ENCODE results near the gene ASB10. TPM values are rescaled to one million over a fixed set of nuclear protein-coding genes. Genes with fewer than 3 reads are reported as not detected.
A peak's percentile ranks its signal among the peaks of the same experiment; 100 is the strongest.

Gene ASB10
- polyA plus RNA-seq, 3 donors = not detected

- no peaks in the 10 kb centered on the region for H3K79me2 ChIP-seq (ENCODE audit: insufficient read depth, low read length)
- Mint-ChIP-seq H3K4me3 (no peak overlapping the region), H3K36me3 (peaks cover 54 to 70% of the 10 kb centered on the region in 2 donors), H3K27me3 (ENCODE audit: low read depth in 3 of 3) (peaks cover 0 to 8% (median 2%) of the 10 kb centered on the region in 3 donors), H3K27ac (peak overlapping the region in 1 of 7 donors; percentile 53), H3K4me1 (no peaks in the 10 kb centered on the region), H3K9me3 (no peaks in the 10 kb centered on the region)
- no peak overlapping the region for H3K4me2 ChIP-seq (replicated peaks; ENCODE audit: extremely low read depth, low read length, poor library complexity, severe bottlenecking)
- H3K4me1 ChIP-seq (ENCODE audit: control insufficient read depth in 1 of 2, insufficient read depth in 2 of 2, low read length in 2 of 2) = no peaks in the 10 kb centered on the region
- intact Hi-C loops (cut with micrococcal nuclease) = no loop called here
- H4K20me1 ChIP-seq (ENCODE audit: insufficient read depth, low read length) = peaks cover 40% of the 10 kb centered on the region
- no peak overlapping the region for H3K4me3 ChIP-seq (replicated peaks in 1 of 3; ENCODE audit: low read depth in 2 of 3, low read length in 3 of 3)
- no peak overlapping the region for H3K27ac ChIP-seq (ENCODE audit: low read depth in 1 of 2, low read length in 2 of 2)
- H2AFZ ChIP-seq (ENCODE audit: insufficient read depth, low read depth, low read length, poor library complexity, severe bottlenecking) = no peak overlapping the region
- peaks cover 43 to 87% of the 10 kb centered on the region in 2 donors for H3K36me3 ChIP-seq (replicated peaks in 1 of 2; ENCODE audit: control insufficient read depth in 1 of 2, insufficient read depth in 2 of 2, low read length in 2 of 2)
- no peaks in the 10 kb centered on the region for H3K9me3 ChIP-seq (replicated peaks in 1 of 2; ENCODE audit: control insufficient read depth in 1 of 2, insufficient read depth in 1 of 2, low read length in 2 of 2)
- no peak overlapping the region for H3K9ac ChIP-seq (ENCODE audit: insufficient read depth, low read length, poor library complexity, severe bottlenecking)
- TF ChIP-seq CTCF (IDR thresholded peaks at IDR 0.05) = no peak
- 98% methylated on average over 6 of the region's 9 CpGs for WGBS (ENCODE audit: insufficient coverage)
- no peaks in the 10 kb centered on the region for H3K27me3 ChIP-seq (ENCODE audit: control insufficient read depth in 2 of 2, insufficient read depth in 2 of 2, low read length in 2 of 2)
- no peak for DNase-seq
These were observed 57.0 kb downstream of the ASB10 start for GRCh38 chr7:151129960-151130591.

GRCh38 chr7:151129117-151129959 lies 57.7 kb downstream of the ASB10 start:
- H3K36me3 ChIP-seq (replicated peaks in 1 of 2; ENCODE audit: control insufficient read depth in 1 of 2, insufficient read depth in 2 of 2, low read length in 2 of 2) = peaks cover 41 to 87% of the 10 kb centered on the region in 2 donors
- peaks cover 2 to 12% (median 3%) of the 10 kb centered on the region in 3 donors for H3K27me3 Mint-ChIP-seq (ENCODE audit: low read depth in 3 of 3)
- intact Hi-C loops (cut with micrococcal nuclease) = no loop called here

More at GRCh38 chr7:151129117-151129959, 57.7 kb downstream of the ASB10 start:
- Histone ChIP-seq H3K27ac (ENCODE audit: low read depth in 1 of 2, low read length in 2 of 2) (no peak overlapping the region), H3K79me2 (ENCODE audit: insufficient read depth, low read length) (no peaks in the 10 kb centered on the region), H3K4me1 (ENCODE audit: control insufficient read depth in 1 of 2, insufficient read depth in 2 of 2, low read length in 2 of 2) (no peaks in the 10 kb centered on the region), H3K27me3 (ENCODE audit: control insufficient read depth in 2 of 2, insufficient read depth in 2 of 2, low read length in 2 of 2) (no peaks in the 10 kb centered on the region), H4K20me1 (ENCODE audit: insufficient read depth, low read length) (peaks cover 47% of the 10 kb centered on the region), H3K4me3 (replicated peaks in 1 of 3; ENCODE audit: low read depth in 2 of 3, low read length in 3 of 3) (no peak overlapping the region), H2AFZ (ENCODE audit: insufficient read depth, low read depth, low read length, poor library complexity, severe bottlenecking) (no peak overlapping the region), H3K9ac (ENCODE audit: insufficient read depth, low read length, poor library complexity, severe bottlenecking) (no peak overlapping the region), H3K9me3 (replicated peaks in 1 of 2; ENCODE audit: control insufficient read depth in 1 of 2, insufficient read depth in 1 of 2, low read length in 2 of 2) (no peaks in the 10 kb centered on the region), H3K4me2 (replicated peaks; ENCODE audit: extremely low read depth, low read length, poor library complexity, severe bottlenecking) (no peak overlapping the region)
- 92% methylated on average over 17 of the region's 28 CpGs for WGBS (ENCODE audit: insufficient coverage)
- DNase-seq = no peak
- Mint-ChIP-seq H3K4me3 (no peak overlapping the region), H3K4me1 (no peaks in the 10 kb centered on the region), H3K9me3 (no peaks in the 10 kb centered on the region), H3K36me3 (peaks cover 57 to 70% of the 10 kb centered on the region in 2 donors), H3K27ac (no peak overlapping the region)
- no peak for TF ChIP-seq CTCF (IDR thresholded peaks at IDR 0.05)

All from CD14-positive monocyte (primary cell).